Measurements from ENCODE around the gene PSD.
A peak's percentile ranks its signal among the peaks of the same experiment; 100 is the strongest.

The PSD gene

GRCh38 chr10:102423372-102423968 lies 4.9 kb upstream of the PSD start:
- no peaks in the 10 kb centered on the region for H4K20me1 ChIP-seq (ENCODE audit: insufficient read depth)
- H2AFZ ChIP-seq (ENCODE audit: low read depth), result no peak overlapping the region
- no peaks in the 10 kb centered on the region for H3K79me2 ChIP-seq (ENCODE audit: insufficient read depth, low read depth)
- no peak overlapping the region for H3K9ac ChIP-seq
- no peak overlapping the region for H3K27ac ChIP-seq
- no peak for TF ChIP-seq CTCF (conservative IDR thresholded peaks at IDR 0.05; ENCODE audit: low read depth, low read length)
- no peak overlapping the region for H3K4me3 ChIP-seq (IDR thresholded peaks at IDR 0.05; ENCODE audit: insufficient read depth, low read depth, low read length)
- H3K4me1 ChIP-seq (ENCODE audit: low read depth, poor library complexity, severe bottlenecking), result peaks cover 17% of the 10 kb centered on the region
- H3K27me3 ChIP-seq (ENCODE audit: insufficient read depth, low read depth), result no peaks in the 10 kb centered on the region; the same call in 1 of the 2 replicates
- no peaks in the 10 kb centered on the region for H3K36me3 ChIP-seq (ENCODE audit: insufficient read depth)
- H3K4me2 ChIP-seq, result no peak overlapping the region

- Histone ChIP-seq H3K36me3 (ENCODE audit: insufficient read depth) (no peaks in the 10 kb centered on the region), H3K4me1 (ENCODE audit: low read depth, poor library complexity, severe bottlenecking) (peaks cover 17% of the 10 kb centered on the region), H3K9ac (no peak overlapping the region), H3K27ac (no peak overlapping the region), H3K79me2 (ENCODE audit: insufficient read depth, low read depth) (no peaks in the 10 kb centered on the region), H3K4me3 (IDR thresholded peaks at IDR 0.05; ENCODE audit: insufficient read depth, low read depth, low read length) (no peak overlapping the region), H3K4me2 (peak overlapping the region; percentile 76), H2AFZ (ENCODE audit: low read depth) (no peak overlapping the region), H4K20me1 (ENCODE audit: insufficient read depth) (no peaks in the 10 kb centered on the region), H3K27me3 (ENCODE audit: insufficient read depth, low read depth) (peaks cover 8% of the 10 kb centered on the region; the same call in 1 of the 2 replicates)
- no peak for TF ChIP-seq CTCF (conservative IDR thresholded peaks at IDR 0.05; ENCODE audit: low read depth, low read length)
These were observed 4.1 kb upstream of the PSD start for GRCh38 chr10:102422545-102423129.

- Histone ChIP-seq H3K4me1 (ENCODE audit: low read depth, poor library complexity, severe bottlenecking) (peaks cover 17% of the 10 kb centered on the region), H3K4me3 (IDR thresholded peaks at IDR 0.05; ENCODE audit: insufficient read depth, low read depth, low read length) (peak overlapping the region; percentile 12), H3K9ac (peak overlapping the region; percentile 53; the same call in 1 of the 2 replicates), H3K79me2 (ENCODE audit: insufficient read depth, low read depth) (no peaks in the 10 kb centered on the region), H3K27me3 (ENCODE audit: insufficient read depth, low read depth) (peaks cover 8% of the 10 kb centered on the region; the same call in 1 of the 2 replicates), H2AFZ (ENCODE audit: low read depth) (peak overlapping the region; percentile 77), H3K27ac (no peak overlapping the region), H3K36me3 (ENCODE audit: insufficient read depth) (no peaks in the 10 kb centered on the region), H4K20me1 (ENCODE audit: insufficient read depth) (no peaks in the 10 kb centered on the region), H3K4me2 (peak overlapping the region; percentile 76)
- TF ChIP-seq CTCF (conservative IDR thresholded peaks at IDR 0.05; ENCODE audit: low read depth, low read length), result no peak
These were observed 3.4 kb upstream of the PSD start for GRCh38 chr10:102421757-102422512.

- H3K27ac ChIP-seq, result no peak overlapping the region
- H4K20me1 ChIP-seq (ENCODE audit: insufficient read depth), result no peaks in the 10 kb centered on the region
- H3K4me3 ChIP-seq (IDR thresholded peaks at IDR 0.05; ENCODE audit: insufficient read depth, low read depth, low read length), result peak overlapping the region; percentile 12
- no peak for TF ChIP-seq CTCF (conservative IDR thresholded peaks at IDR 0.05; ENCODE audit: low read depth, low read length)
- peaks cover 11% of the 10 kb centered on the region; the same call in 1 of the 2 replicates for H3K27me3 ChIP-seq (ENCODE audit: insufficient read depth, low read depth)
- peak overlapping the region; percentile 76 for H3K4me2 ChIP-seq
- H3K36me3 ChIP-seq (ENCODE audit: insufficient read depth), result no peaks in the 10 kb centered on the region
- peak overlapping the region; percentile 77 for H2AFZ ChIP-seq (ENCODE audit: low read depth)
- H3K9ac ChIP-seq, result peak overlapping the region; percentile 53; the same call in 1 of the 2 replicates
- no peaks in the 10 kb centered on the region for H3K79me2 ChIP-seq (ENCODE audit: insufficient read depth, low read depth)
- H3K4me1 ChIP-seq (ENCODE audit: low read depth, poor library complexity, severe bottlenecking), result peaks cover 17% of the 10 kb centered on the region
These were observed 2.8 kb upstream of the PSD start for GRCh38 chr10:102421507-102421756.
